HCT116 (cell line): Measurements from ENCODE around the gene SRSF2. TPM values are rescaled to one million over a fixed set of nuclear protein-coding genes. Genes with fewer than 3 reads are reported as not detected.

Experiments
- ATAC-seq: fragments of 200-7000 bp; cut with Tn5 transposase; 2 replicates; pipeline ENCODE4 v1.9.1; 2020; ENCODE audit warnings: mild to moderate bottlenecking, moderate library complexity
- BruUV-seq: library from RNA; stranded (reverse); fragments of 400-500 nt; replicated peaks from 2 replicates; lab custom pipeline; 2021; lab: Mats Ljungman, UMichigan
- CTCF ChIA-PET: fragments of 300-600 bp; sonication (Branson Sonifier 250); formaldehyde crosslinking; loops from one replicate; lab custom pipeline; 2021; ENCODE audit warnings: antibody characterized with exemption; lab: Charles Lee
- POLR2A ChIA-PET: fragments of 300-600, 350-600 bp; sonication (Branson Sonifier 250); formaldehyde crosslinking; loops from one replicate; lab custom pipeline; 2021; ENCODE audit warnings: antibody characterized with exemption; lab: Charles Lee
- RAD21 ChIA-PET, 2 experiments: fragments of 300-600 bp; sonication (Branson Sonifier 250); formaldehyde crosslinking; loops; one replicate each; lab custom pipeline; 2023; ENCODE audit warnings: low total read pairs in 2 of 2; ENCODE audit not compliant: uncharacterized antibody in 2 of 2, unreplicated experiment in 2 of 2, low non-redundant PET in 1 of 2; lab: Charles Lee
- DNase-seq: peaks from one replicate; pipeline ENCODE4 v3.0.0-alpha.2; 2010; ENCODE audit warnings: low read depth, low spot score
- H2AFZ ChIP-seq: fragments of 200-600 bp; shearing (Covaris generic), sonication (generic); 2 replicates; pipeline ENCODE4 v1.6.1; 2017; ENCODE audit warnings: low read depth, mixed run types, mixed read lengths, antibody characterized with exemption, low read length; ENCODE audit not compliant: poor library complexity, severe bottlenecking
- H3K27ac ChIP-seq: 2 replicates; pipeline ENCODE4 v1.5.1; 2012; ENCODE audit warnings: low read depth, low read length
- H3K27me3 ChIP-seq: fragments of 200-600 bp; sonication (generic); 2 replicates; pipeline ENCODE4 v1.6.1; 2016; ENCODE audit warnings: mixed run types, low read length, mixed read lengths; ENCODE audit not compliant: insufficient read depth
- H3K36me3 ChIP-seq, 2 experiments: fragments of 200-500 bp in 1 of 2; fragments of 200-600 bp in 1 of 2; sonication (Bioruptor generic) in 1 of 2; sonication (generic) in 1 of 2; 2 replicates each; pipeline versions ENCODE4 v1.5.1 to v1.6.1; 2014 to 2016; ENCODE audit warnings: low read length in 2 of 2, inconsistent platforms in 1 of 2, mixed read lengths in 1 of 2, mixed run types in 1 of 2; ENCODE audit not compliant: insufficient read depth in 2 of 2, control insufficient read depth in 1 of 2
- H3K4me1 ChIP-seq, 2 experiments: fragments of 200-600 bp in 1 of 2; sonication (generic) in 1 of 2; 2 replicates each; pipeline versions ENCODE4 v1.5.1 to v1.6.1; 2012 to 2017; ENCODE audit warnings: low read length in 2 of 2, inconsistent platforms in 1 of 2, mild to moderate bottlenecking in 1 of 2, mixed read lengths in 1 of 2, mixed run types in 1 of 2, moderate library complexity in 1 of 2; ENCODE audit not compliant: insufficient read depth in 2 of 2, control insufficient read depth in 1 of 2
- H3K4me2 ChIP-seq: fragments of 200-600 bp; sonication (generic); 2 replicates; pipeline ENCODE4 v1.6.1; 2017; ENCODE audit warnings: mixed run types, low read length, mixed read lengths
- H3K4me3 ChIP-seq, 2 experiments: fragments of 200-600 bp in 1 of 2; sonication (generic) in 1 of 2; replicated peaks in 1 of 2; 2 replicates each; pipeline ENCODE4 v1.5.1; 2011 to 2016; ENCODE audit warnings: low read length in 2 of 2, control low read depth in 1 of 2, low read depth in 1 of 2, mild to moderate bottlenecking in 1 of 2, mixed read lengths in 1 of 2, mixed run types in 1 of 2
- H3K79me2 ChIP-seq: fragments of 200-600 bp; sonication (generic); 2 replicates; pipeline ENCODE4 v1.6.1; 2017; ENCODE audit warnings: mild to moderate bottlenecking, mixed run types, low read length, moderate library complexity, mixed read lengths; ENCODE audit not compliant: insufficient read depth
- H3K9ac ChIP-seq: fragments of 200-600 bp; sonication (generic); 2 replicates; pipeline ENCODE4 v1.6.1; 2016; ENCODE audit warnings: low read length, mixed read lengths
- H3K9me2 ChIP-seq: fragments of 200-600 bp; sonication (generic), shearing (Covaris generic); 2 replicates; pipeline ENCODE4 v1.6.1; 2017; ENCODE audit warnings: mixed run types, mild to moderate bottlenecking, moderate library complexity; ENCODE audit not compliant: insufficient read depth
- H3K9me3 ChIP-seq, 2 experiments: fragments of 200-500 bp in 1 of 2; fragments of 200-600 bp in 1 of 2; sonication (Bioruptor generic) in 1 of 2; sonication (generic) in 1 of 2; 2 replicates each; pipeline ENCODE4 v1.6.1; 2014 to 2017; ENCODE audit warnings: low read length in 2 of 2, mixed read lengths in 2 of 2, inconsistent platforms in 1 of 2, low read depth in 1 of 2, mild to moderate bottlenecking in 1 of 2, mixed run types in 1 of 2, moderate library complexity in 1 of 2; ENCODE audit not compliant: control insufficient read depth in 1 of 2, insufficient read depth in 1 of 2
- H4K20me1 ChIP-seq: fragments of 200-600 bp; sonication (generic), shearing (Covaris generic); 2 replicates; pipeline ENCODE4 v1.6.1; 2017; ENCODE audit warnings: mixed run types, mild to moderate bottlenecking, moderate library complexity; ENCODE audit not compliant: insufficient read depth
- EGR1 ChIP-seq: IDR thresholded peaks from 2 replicates; pipeline ENCODE4 v1.6.1; 2012; ENCODE audit warnings: low read depth
- EZH2 ChIP-seq: fragments of 200-600 bp; sonication (generic); IDR thresholded peaks from 2 replicates; pipeline ENCODE4 v1.6.1; 2017; ENCODE audit warnings: antibody characterized with exemption, mixed run types
- FOSL1 ChIP-seq: IDR thresholded peaks from 2 replicates; pipeline ENCODE4 v1.6.1; 2012; ENCODE audit warnings: low read depth
- SIN3A ChIP-seq: IDR thresholded peaks from 2 replicates; pipeline ENCODE4 v1.6.1; 2012; ENCODE audit warnings: low read depth
- SP1 ChIP-seq: IDR thresholded peaks from 2 replicates; pipeline ENCODE4 v1.6.1; 2012; ENCODE audit warnings: low read depth
- SRF ChIP-seq: IDR thresholded peaks from 2 replicates; pipeline ENCODE4 v1.6.1; 2012; ENCODE audit warnings: low read depth
- intact Hi-C: fragments of 100-400 bp; cut with micrococcal nuclease; formaldehyde crosslinking; loops from 2 replicates; pipeline ENCODE4 v1.10.0; 2022
- total RNA-seq: library from RNA; stranded (reverse); gene quantifications from one replicate; pipeline ENCODE4 v1.2.1, GENCODE V29; 2021; ENCODE audit not compliant: unreplicated experiment
- TF ChIP-seq, protein P1 (sequence below): IDR thresholded peaks from 2 replicates; pipeline ENCODE4 v1.6.1; 2012
- TF ChIP-seq, protein P2 (sequence below): IDR thresholded peaks from 2 replicates; pipeline ENCODE4 v1.6.1; 2012
- TF ChIP-seq, protein P3 (sequence below): IDR thresholded peaks from 2 replicates; pipeline ENCODE4 v1.6.1; 2012; ENCODE audit warnings: low read depth
- TF ChIP-seq, protein P4 (sequence below): IDR thresholded peaks from 2 replicates; pipeline ENCODE4 v1.6.1; 2011; ENCODE audit warnings: mild to moderate bottlenecking, low read length, moderate library complexity; ENCODE audit not compliant: insufficient replicate concordance; ENCODE audit errors: extremely low read depth

The SRSF2 gene
- total RNA-seq, 1 experiment from 2014 or later: 422 TPM

DNA sequence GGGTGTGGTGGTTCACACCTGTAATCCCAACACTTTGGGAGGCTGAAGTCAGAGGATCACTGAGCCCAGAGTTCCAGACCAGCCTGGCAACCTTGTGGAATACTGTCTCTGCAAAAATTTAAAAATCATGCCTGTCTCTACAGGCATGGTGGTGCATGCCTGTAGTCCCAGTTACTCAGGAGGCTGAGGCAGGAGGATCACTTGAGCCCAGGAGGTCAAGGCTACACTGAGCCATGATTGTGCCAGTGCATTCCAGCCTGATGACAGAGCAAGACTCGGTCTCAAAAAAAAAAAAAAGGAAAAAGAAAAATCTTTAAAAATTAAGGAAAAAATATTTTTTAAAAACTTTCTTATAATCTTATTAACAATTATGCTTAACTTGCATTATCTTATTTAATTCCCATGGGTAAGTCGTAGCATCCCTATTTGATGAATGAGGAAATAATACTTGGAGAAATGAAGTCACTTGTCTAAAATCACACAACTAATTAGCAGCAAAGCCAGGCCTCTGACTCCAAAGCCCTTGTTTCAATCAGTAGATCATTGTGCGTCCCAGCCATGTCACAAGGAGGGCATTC is 14.4 kb upstream of the SRSF2 start:
- no peak overlapping the region for H2AFZ ChIP-seq

More for the DNA sequence above, 14.4 kb upstream of the SRSF2 start:
- Histone ChIP-seq H3K36me3 (peaks cover 0 to 5% of the 10 kb centered on the region in 2 experiments; a peak in 1 of 4 replicates), H3K4me1 (peaks cover 3 to 16% of the 10 kb centered on the region in 2 experiments; a peak in 3 of 4 replicates), H3K4me3 (no peak overlapping the region), H3K9ac (no peak overlapping the region), H3K27me3 (no peaks in the 10 kb centered on the region), H3K9me3 (no peaks in the 10 kb centered on the region; a peak in 1 of 4 replicates), H3K79me2 (no peaks in the 10 kb centered on the region), H3K27ac (no peak overlapping the region), H3K9me2 (no peaks in the 10 kb centered on the region), H4K20me1 (no peaks in the 10 kb centered on the region), H3K4me2 (no peak overlapping the region)
- no peak for DNase-seq
- POLR2A ChIA-PET: interaction anchor here (1.3 kb wide), 1 partner anchor 9 kb away, joined by 3 read pairs; no protein-coding TSS in a partner anchor
- intact Hi-C loops: no loop called here
- RAD21 ChIA-PET: no interaction called here
- ATAC-seq: no peak
- TF ChIP-seq SRF: no peak
- TF ChIP-seq FOSL1: no peak
- no peak for TF ChIP-seq EGR1
- TF ChIP-seq, protein P1, sequence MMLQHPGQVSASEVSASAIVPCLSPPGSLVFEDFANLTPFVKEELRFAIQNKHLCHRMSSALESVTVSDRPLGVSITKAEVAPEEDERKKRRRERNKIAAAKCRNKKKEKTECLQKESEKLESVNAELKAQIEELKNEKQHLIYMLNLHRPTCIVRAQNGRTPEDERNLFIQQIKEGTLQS: no peak
- TF ChIP-seq, protein P2, sequence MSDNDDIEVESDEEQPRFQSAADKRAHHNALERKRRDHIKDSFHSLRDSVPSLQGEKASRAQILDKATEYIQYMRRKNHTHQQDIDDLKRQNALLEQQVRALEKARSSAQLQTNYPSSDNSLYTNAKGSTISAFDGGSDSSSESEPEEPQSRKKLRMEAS: no peak
- TF ChIP-seq, protein P3, sequence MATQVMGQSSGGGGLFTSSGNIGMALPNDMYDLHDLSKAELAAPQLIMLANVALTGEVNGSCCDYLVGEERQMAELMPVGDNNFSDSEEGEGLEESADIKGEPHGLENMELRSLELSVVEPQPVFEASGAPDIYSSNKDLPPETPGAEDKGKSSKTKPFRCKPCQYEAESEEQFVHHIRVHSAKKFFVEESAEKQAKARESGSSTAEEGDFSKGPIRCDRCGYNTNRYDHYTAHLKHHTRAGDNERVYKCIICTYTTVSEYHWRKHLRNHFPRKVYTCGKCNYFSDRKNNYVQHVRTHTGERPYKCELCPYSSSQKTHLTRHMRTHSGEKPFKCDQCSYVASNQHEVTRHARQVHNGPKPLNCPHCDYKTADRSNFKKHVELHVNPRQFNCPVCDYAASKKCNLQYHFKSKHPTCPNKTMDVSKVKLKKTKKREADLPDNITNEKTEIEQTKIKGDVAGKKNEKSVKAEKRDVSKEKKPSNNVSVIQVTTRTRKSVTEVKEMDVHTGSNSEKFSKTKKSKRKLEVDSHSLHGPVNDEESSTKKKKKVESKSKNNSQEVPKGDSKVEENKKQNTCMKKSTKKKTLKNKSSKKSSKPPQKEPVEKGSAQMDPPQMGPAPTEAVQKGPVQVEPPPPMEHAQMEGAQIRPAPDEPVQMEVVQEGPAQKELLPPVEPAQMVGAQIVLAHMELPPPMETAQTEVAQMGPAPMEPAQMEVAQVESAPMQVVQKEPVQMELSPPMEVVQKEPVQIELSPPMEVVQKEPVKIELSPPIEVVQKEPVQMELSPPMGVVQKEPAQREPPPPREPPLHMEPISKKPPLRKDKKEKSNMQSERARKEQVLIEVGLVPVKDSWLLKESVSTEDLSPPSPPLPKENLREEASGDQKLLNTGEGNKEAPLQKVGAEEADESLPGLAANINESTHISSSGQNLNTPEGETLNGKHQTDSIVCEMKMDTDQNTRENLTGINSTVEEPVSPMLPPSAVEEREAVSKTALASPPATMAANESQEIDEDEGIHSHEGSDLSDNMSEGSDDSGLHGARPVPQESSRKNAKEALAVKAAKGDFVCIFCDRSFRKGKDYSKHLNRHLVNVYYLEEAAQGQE: no peak
- TF ChIP-seq SP1: no peak
- TF ChIP-seq, protein P4, sequence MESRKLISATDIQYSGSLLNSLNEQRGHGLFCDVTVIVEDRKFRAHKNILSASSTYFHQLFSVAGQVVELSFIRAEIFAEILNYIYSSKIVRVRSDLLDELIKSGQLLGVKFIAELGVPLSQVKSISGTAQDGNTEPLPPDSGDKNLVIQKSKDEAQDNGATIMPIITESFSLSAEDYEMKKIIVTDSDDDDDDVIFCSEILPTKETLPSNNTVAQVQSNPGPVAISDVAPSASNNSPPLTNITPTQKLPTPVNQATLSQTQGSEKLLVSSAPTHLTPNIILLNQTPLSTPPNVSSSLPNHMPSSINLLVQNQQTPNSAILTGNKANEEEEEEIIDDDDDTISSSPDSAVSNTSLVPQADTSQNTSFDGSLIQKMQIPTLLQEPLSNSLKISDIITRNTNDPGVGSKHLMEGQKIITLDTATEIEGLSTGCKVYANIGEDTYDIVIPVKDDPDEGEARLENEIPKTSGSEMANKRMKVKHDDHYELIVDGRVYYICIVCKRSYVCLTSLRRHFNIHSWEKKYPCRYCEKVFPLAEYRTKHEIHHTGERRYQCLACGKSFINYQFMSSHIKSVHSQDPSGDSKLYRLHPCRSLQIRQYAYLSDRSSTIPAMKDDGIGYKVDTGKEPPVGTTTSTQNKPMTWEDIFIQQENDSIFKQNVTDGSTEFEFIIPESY: no peak
- TF ChIP-seq SIN3A: no peak
- no peak for TF ChIP-seq EZH2
- BruUV-seq: no TSS peak
- CTCF ChIA-PET: no interaction called here
